Mesothelial cell of epicardium (in vitro differentiated cells): ENCODE results near the gene GSPT1. TPM values are rescaled to one million over a fixed set of nuclear protein-coding genes. Genes with fewer than 3 reads are reported as not detected.
"Not testable (repeated sequence)": the region's sequence is repeated elsewhere in the genome, so short reads cannot be mapped to it uniquely, and the experiment has no call there.

ENCODE experiments used
- DNase-seq, 2 experiments: peaks; one replicate each; pipeline ENCODE4 v3.0.0; 2021; ENCODE audit warnings: low spot score in 2 of 2; ENCODE audit not compliant: unreplicated experiment in 2 of 2
- H3K27ac Mint-ChIP-seq: 2 replicates; pipeline ENCODE4 v1.8.0; 2021; ENCODE audit warnings: mixed read lengths
- H3K27me3 Mint-ChIP-seq: 2 replicates; pipeline ENCODE4 v1.8.0; 2021; ENCODE audit warnings: low read depth, mixed read lengths
- H3K36me3 Mint-ChIP-seq: 2 replicates; pipeline ENCODE4 v1.8.0; 2021; ENCODE audit warnings: mixed read lengths
- H3K4me1 Mint-ChIP-seq: 2 replicates; pipeline ENCODE4 v1.8.0; 2021; ENCODE audit warnings: mixed read lengths
- H3K4me3 Mint-ChIP-seq: 2 replicates; pipeline ENCODE4 v1.8.0; 2021; ENCODE audit warnings: mild to moderate bottlenecking, moderate library complexity, mixed read lengths
- H3K9me3 Mint-ChIP-seq: 2 replicates; pipeline ENCODE4 v1.8.0; 2021; ENCODE audit warnings: mixed read lengths
- total RNA-seq: library from RNA; stranded (reverse); gene quantifications from 3 replicates; pipeline ENCODE4 v1.2.1, GENCODE V29; 2021
- TF ChIP-seq, protein P1 (sequence below): fragments of 200-600 bp; sonication (generic); IDR thresholded peaks from one replicate; pipeline ENCODE4 v1.5.0; 2021; ENCODE audit warnings: antibody characterized with exemption; ENCODE audit not compliant: unreplicated experiment

Gene GSPT1
- total RNA-seq, 1 donor from 2014 or later = 84.6 TPM

DNA sequence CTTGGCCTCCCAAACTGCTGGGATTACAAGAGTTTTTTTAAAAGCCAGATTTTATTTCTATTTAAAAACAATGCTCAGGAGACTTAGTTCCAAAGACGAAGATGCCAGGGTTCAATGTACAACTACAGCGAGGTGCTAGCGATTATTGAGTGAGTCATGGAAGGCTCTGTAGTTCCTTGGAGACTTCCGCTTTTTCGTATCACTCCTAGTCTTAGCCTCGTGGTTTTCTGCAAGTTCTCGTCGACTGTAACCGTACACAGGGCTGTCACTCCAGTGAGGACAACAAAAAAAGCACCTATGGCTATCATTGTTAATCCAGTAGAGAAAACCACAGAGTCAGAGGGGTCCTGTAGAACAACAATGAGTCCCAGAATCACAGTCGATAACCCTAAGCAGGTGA lies 96.0 kb downstream of the GSPT1 start:
- H3K4me3 Mint-ChIP-seq = no peak overlapping the region
- DNase-seq = no peak
- no peaks in the 10 kb centered on the region for H3K4me1 Mint-ChIP-seq
- TF ChIP-seq, protein P1, sequence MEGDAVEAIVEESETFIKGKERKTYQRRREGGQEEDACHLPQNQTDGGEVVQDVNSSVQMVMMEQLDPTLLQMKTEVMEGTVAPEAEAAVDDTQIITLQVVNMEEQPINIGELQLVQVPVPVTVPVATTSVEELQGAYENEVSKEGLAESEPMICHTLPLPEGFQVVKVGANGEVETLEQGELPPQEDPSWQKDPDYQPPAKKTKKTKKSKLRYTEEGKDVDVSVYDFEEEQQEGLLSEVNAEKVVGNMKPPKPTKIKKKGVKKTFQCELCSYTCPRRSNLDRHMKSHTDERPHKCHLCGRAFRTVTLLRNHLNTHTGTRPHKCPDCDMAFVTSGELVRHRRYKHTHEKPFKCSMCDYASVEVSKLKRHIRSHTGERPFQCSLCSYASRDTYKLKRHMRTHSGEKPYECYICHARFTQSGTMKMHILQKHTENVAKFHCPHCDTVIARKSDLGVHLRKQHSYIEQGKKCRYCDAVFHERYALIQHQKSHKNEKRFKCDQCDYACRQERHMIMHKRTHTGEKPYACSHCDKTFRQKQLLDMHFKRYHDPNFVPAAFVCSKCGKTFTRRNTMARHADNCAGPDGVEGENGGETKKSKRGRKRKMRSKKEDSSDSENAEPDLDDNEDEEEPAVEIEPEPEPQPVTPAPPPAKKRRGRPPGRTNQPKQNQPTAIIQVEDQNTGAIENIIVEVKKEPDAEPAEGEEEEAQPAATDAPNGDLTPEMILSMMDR = no peak
- H3K27me3 Mint-ChIP-seq = no peaks in the 10 kb centered on the region
- no peaks in the 10 kb centered on the region for H3K9me3 Mint-ChIP-seq
- H3K27ac Mint-ChIP-seq = no peak overlapping the region
- H3K36me3 Mint-ChIP-seq = no peaks in the 10 kb centered on the region

- not testable (repeated sequence) for DNase-seq, H3K27me3 Mint-ChIP-seq, H3K4me3 Mint-ChIP-seq, H3K4me1 Mint-ChIP-seq, H3K36me3 Mint-ChIP-seq, H3K27ac Mint-ChIP-seq, H3K9me3 Mint-ChIP-seq
Observed at GRCh38 chr16:11818970-11819369, 96.8 kb downstream of the GSPT1 start.

Other genes starting within 250 kb of the GSPT1 start
- gene SNN, start 247.5 kb downstream of the GSPT1 start, total RNA-seq = 38.3 to 40.2 TPM (median 39.9 TPM) in 3 replicates
- 27.5 to 30.5 TPM (median 27.8 TPM) in 3 replicates for gene TXNDC11, start 173.1 kb downstream of the GSPT1 start, total RNA-seq
- gene ZC3H7A, start 118.7 kb downstream of the GSPT1 start, total RNA-seq = 57.6 to 70.7 TPM (median 66.7 TPM) in 3 replicates
- gene RSL1D1, start 64.4 kb downstream of the GSPT1 start, total RNA-seq = 176 to 177 TPM (median 177 TPM) in 3 replicates
- gene NPIPB2, start 26.1 kb upstream of the GSPT1 start, total RNA-seq = 26.8 to 32.0 TPM (median 26.9 TPM) in 3 replicates
- gene TNFRSF17, start 49.3 kb upstream of the GSPT1 start, total RNA-seq = not detected in 3 replicates
- 22.6 to 27.3 TPM (median 23.9 TPM) in 3 replicates for gene SNX29, start 60.8 kb upstream of the GSPT1 start, total RNA-seq